ENCODE data around the gene EFHC1. TPM values are rescaled to one million over a fixed set of nuclear protein-coding genes. Genes with fewer than 3 reads are reported as not detected.

The EFHC1 gene
- total RNA-seq, 1 donor from 2014 or later, result 33.8 TPM

DNA sequence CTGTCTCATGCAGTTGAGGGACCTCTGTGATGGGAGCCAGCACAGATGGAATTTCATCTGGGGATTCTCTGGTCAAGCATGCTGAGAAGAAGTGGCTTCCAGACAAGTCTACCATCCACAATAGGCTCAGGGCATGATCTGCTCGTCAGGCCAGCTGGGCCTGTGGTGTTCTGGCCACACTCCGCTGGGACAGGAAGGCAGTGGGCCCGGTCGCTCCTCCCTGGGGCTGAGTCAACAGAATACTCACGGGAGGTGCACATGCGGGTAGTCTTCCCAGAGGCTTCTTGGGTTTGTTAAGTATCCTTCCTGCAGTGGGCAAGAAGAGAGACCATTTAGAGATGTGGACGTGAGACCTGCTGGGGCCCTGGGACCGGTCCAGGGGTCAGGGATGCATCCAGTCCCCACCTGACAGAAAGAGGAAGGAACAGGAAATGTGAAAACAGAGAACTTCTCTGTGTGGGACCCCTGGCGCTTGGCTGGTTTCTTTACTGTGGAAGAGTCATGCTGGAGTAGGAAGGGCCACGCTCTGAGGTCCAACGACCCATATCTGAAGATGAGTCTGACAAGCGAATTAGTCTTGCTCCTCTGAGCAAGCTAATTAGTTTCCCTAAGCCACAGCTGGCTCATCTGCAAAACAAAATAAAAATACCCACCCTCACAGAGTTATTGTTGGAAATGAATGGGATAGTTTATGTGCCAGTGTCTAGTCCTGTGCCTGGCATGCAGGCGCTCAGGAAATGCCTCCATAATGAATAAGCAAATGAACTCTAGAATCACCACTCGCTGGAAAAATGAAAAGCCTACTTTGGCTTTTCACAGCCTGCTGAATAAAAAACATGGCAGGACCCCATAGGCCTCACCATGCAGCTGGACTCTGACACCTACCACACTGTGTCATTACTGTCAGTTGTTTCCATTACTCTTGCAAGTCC, 89.4 kb downstream of the EFHC1 start:
- peaks cover 82% of the 10 kb centered on the region for H3K36me3 Mint-ChIP-seq (ENCODE audit: unreplicated experiment)

DNA sequence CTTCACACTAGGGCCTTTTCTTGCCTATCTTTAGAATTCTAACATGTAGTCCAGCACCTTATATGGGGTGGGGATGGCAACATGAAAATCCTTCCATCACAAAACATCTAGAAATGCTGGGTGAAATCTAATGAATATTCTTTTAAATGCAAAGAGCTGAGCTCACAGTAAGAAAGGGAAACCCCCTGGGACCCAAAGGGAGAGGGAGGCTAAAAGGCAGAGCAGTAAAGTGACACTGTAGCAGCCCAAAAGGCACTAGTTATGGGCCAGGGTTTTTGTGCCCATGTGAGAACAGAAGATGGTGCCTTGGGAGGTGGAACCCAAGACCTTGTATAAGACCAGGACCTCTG, 90.0 kb downstream of the EFHC1 start:
- H3K27ac Mint-ChIP-seq (ENCODE audit: unreplicated experiment), result peak overlapping the region; percentile 99

More for the DNA sequence above, 89.4 kb downstream of the EFHC1 start:
- Mint-ChIP-seq H3K4me1 (ENCODE audit: unreplicated experiment) (peaks cover 88% of the 10 kb centered on the region), H3K4me3 (ENCODE audit: unreplicated experiment) (peak overlapping the region; percentile 18), H3K9me3 (ENCODE audit: unreplicated experiment) (no peaks in the 10 kb centered on the region), H3K27ac (ENCODE audit: unreplicated experiment) (peak overlapping the region; percentile 99), H3K27me3 (ENCODE audit: unreplicated experiment) (no peaks in the 10 kb centered on the region)
- TF ChIP-seq, protein P1, sequence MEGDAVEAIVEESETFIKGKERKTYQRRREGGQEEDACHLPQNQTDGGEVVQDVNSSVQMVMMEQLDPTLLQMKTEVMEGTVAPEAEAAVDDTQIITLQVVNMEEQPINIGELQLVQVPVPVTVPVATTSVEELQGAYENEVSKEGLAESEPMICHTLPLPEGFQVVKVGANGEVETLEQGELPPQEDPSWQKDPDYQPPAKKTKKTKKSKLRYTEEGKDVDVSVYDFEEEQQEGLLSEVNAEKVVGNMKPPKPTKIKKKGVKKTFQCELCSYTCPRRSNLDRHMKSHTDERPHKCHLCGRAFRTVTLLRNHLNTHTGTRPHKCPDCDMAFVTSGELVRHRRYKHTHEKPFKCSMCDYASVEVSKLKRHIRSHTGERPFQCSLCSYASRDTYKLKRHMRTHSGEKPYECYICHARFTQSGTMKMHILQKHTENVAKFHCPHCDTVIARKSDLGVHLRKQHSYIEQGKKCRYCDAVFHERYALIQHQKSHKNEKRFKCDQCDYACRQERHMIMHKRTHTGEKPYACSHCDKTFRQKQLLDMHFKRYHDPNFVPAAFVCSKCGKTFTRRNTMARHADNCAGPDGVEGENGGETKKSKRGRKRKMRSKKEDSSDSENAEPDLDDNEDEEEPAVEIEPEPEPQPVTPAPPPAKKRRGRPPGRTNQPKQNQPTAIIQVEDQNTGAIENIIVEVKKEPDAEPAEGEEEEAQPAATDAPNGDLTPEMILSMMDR (IDR thresholded peaks at IDR 0.05), result no peak
- DNase-seq (ENCODE audit: extremely low spot score, unreplicated experiment), result no peak

DNA sequence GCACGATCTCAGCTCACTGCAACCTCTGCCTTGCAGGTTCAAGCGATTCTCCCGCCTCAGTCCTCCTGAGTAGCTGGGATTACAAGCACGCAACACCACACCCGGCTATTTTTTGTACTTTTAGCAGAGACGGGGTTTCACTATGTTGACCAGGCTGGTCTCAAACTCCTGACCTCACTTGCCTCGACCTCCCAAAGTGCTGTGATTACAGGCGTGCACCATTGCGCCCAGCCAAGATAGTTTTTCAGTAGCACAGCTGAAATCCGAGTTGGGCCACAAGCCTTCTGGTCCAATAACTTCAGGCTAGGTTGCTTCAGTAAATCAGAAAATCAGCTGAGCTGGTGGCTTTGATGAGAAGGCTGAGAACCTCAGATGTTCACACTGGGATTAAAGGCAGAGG, 91.0 kb downstream of the EFHC1 start:
- TF ChIP-seq, protein P1 (IDR thresholded peaks at IDR 0.05), result no peak
- Mint-ChIP-seq H3K36me3 (ENCODE audit: unreplicated experiment) (peaks cover 85% of the 10 kb centered on the region), H3K4me1 (ENCODE audit: unreplicated experiment) (peaks cover 89% of the 10 kb centered on the region), H3K27ac (ENCODE audit: unreplicated experiment) (peak overlapping the region; percentile 99), H3K9me3 (ENCODE audit: unreplicated experiment) (no peaks in the 10 kb centered on the region), H3K4me3 (ENCODE audit: unreplicated experiment) (no peak overlapping the region), H3K27me3 (ENCODE audit: unreplicated experiment) (no peaks in the 10 kb centered on the region)
- no peak for DNase-seq (ENCODE audit: extremely low spot score, unreplicated experiment)

More for the DNA sequence above, 90.0 kb downstream of the EFHC1 start:
- H3K4me3 Mint-ChIP-seq (ENCODE audit: unreplicated experiment), result no peak overlapping the region
- peaks cover 88% of the 10 kb centered on the region for H3K4me1 Mint-ChIP-seq (ENCODE audit: unreplicated experiment)
- H3K36me3 Mint-ChIP-seq (ENCODE audit: unreplicated experiment), result peaks cover 82% of the 10 kb centered on the region
- DNase-seq (ENCODE audit: extremely low spot score, unreplicated experiment), result no peak
- H3K27me3 Mint-ChIP-seq (ENCODE audit: unreplicated experiment), result no peaks in the 10 kb centered on the region
- TF ChIP-seq, protein P1 (IDR thresholded peaks at IDR 0.05), result no peak
- no peaks in the 10 kb centered on the region for H3K9me3 Mint-ChIP-seq (ENCODE audit: unreplicated experiment)

DNA sequence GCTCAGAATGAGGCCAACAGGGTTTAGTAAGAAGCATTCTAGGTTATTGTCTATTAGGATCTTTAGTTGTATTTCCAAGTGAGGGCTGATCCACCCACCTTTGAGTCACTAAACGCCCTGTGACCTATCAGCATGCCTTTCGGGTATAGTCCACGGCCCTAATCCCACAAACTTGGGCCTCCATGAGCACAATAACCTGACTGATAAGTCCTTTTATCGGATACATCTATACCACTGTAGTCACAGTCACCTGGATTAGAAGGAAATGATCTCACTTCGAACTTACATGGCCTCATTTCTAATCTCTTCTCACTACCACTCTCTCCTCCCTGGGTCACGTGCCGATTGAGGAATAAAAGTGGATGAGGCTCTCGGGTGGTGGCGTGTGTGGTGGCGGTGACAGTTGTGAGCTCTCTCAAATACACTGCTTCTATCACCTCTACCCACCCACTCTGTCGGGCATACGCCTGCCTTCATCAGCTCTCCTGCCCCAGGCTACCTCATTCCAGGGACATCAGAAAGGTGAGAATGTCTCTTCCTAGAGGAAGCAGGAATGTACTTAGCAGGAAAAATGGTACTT, 91.5 kb downstream of the EFHC1 start:
- Mint-ChIP-seq H3K4me3 (ENCODE audit: unreplicated experiment) (peak overlapping the region; percentile 49), H3K27ac (ENCODE audit: unreplicated experiment) (peak overlapping the region; percentile 99), H3K9me3 (ENCODE audit: unreplicated experiment) (no peaks in the 10 kb centered on the region), H3K27me3 (ENCODE audit: unreplicated experiment) (no peaks in the 10 kb centered on the region), H3K36me3 (ENCODE audit: unreplicated experiment) (peaks cover 86% of the 10 kb centered on the region), H3K4me1 (ENCODE audit: unreplicated experiment) (peaks cover 93% of the 10 kb centered on the region)
- no peak for DNase-seq (ENCODE audit: extremely low spot score, unreplicated experiment)
- TF ChIP-seq, protein P1 (IDR thresholded peaks at IDR 0.05), result no peak

DNA sequence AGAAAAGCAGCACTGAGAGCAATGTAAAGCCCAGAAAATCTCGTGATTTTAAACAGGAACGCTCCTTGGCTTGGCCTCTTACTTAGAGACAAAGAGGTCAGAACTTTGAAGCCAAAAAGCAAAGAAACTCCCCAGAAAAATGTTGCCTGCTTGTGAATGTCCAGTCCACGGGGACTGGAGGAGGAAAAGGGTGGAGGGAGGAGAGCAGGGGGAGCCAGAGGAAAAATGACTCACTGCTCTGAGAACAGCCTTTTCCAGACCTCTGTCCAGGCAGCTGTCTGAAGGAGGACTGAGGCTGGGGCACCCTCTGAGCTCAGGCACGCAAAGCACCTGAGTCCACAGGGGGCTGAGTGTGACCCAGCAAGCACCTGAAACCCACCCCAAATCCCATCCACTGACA, 92.1 kb downstream of the EFHC1 start:
- DNase-seq (ENCODE audit: extremely low spot score, unreplicated experiment), result no peak
- Mint-ChIP-seq H3K4me1 (ENCODE audit: unreplicated experiment) (peaks cover 98% of the 10 kb centered on the region), H3K9me3 (ENCODE audit: unreplicated experiment) (no peaks in the 10 kb centered on the region), H3K36me3 (ENCODE audit: unreplicated experiment) (peaks cover 89% of the 10 kb centered on the region), H3K27ac (ENCODE audit: unreplicated experiment) (peak overlapping the region; percentile 99), H3K4me3 (ENCODE audit: unreplicated experiment) (peak overlapping the region; percentile 49), H3K27me3 (ENCODE audit: unreplicated experiment) (no peaks in the 10 kb centered on the region)
- TF ChIP-seq, protein P1 (IDR thresholded peaks at IDR 0.05), result no peak

Data from osteocyte (in vitro differentiated cells).